ENCODE data around the gene BPIFB1.

- TF ChIP-seq, protein P1, sequence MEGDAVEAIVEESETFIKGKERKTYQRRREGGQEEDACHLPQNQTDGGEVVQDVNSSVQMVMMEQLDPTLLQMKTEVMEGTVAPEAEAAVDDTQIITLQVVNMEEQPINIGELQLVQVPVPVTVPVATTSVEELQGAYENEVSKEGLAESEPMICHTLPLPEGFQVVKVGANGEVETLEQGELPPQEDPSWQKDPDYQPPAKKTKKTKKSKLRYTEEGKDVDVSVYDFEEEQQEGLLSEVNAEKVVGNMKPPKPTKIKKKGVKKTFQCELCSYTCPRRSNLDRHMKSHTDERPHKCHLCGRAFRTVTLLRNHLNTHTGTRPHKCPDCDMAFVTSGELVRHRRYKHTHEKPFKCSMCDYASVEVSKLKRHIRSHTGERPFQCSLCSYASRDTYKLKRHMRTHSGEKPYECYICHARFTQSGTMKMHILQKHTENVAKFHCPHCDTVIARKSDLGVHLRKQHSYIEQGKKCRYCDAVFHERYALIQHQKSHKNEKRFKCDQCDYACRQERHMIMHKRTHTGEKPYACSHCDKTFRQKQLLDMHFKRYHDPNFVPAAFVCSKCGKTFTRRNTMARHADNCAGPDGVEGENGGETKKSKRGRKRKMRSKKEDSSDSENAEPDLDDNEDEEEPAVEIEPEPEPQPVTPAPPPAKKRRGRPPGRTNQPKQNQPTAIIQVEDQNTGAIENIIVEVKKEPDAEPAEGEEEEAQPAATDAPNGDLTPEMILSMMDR (IDR thresholded peaks at IDR 0.05): no peak
- TF ChIP-seq POLR2A (IDR thresholded peaks at IDR 0.05): no peak
- TF ChIP-seq EP300 (IDR thresholded peaks at IDR 0.05): no peak
These were observed 40.2 kb downstream of the BPIFB1 start for GRCh38 chr20:33323236-33323635.

All from ovary (tissue), 3 donors.